22Rv1 (cell line): Measurements from ENCODE around the gene ICAM5.

Experiments
- H3K27ac ChIP-seq: fragments of 450-650 bp; 2 replicates; pipeline ENCODE4 v1.5.1; 2017
- CTCF ChIP-seq: fragments of 450-650 bp; IDR thresholded peaks from 2 replicates; pipeline ENCODE4 v1.5.1; 2017; ENCODE audit warnings: mild to moderate bottlenecking
- ZFX ChIP-seq: fragments of 450-650 bp; IDR thresholded peaks from 2 replicates; pipeline ENCODE4 v1.6.1; 2017; ENCODE audit warnings: antibody characterized with exemption, borderline replicate concordance

The ICAM5 gene

GRCh38 chr19:10295305-10295846 is 5.6 kb downstream of the ICAM5 start:
- no peak overlapping the region for H3K27ac ChIP-seq

GRCh38 chr19:10295847-10296591 is 6.3 kb downstream of the ICAM5 start:
- TF ChIP-seq ZFX (no peak), CTCF (no peak)
- no peak overlapping the region for H3K27ac ChIP-seq

More at GRCh38 chr19:10295305-10295846, 5.6 kb downstream of the ICAM5 start:
- no peak for TF ChIP-seq CTCF
- no peak for TF ChIP-seq ZFX

- no peak for TF ChIP-seq CTCF
- no peak for TF ChIP-seq ZFX
- H3K27ac ChIP-seq: no peak overlapping the region
Measured at GRCh38 chr19:10299545-10300458, 10.1 kb downstream of the ICAM5 start.

- TF ChIP-seq CTCF: no peak
- TF ChIP-seq ZFX: no peak
- no peak overlapping the region for H3K27ac ChIP-seq
Measured at GRCh38 chr19:10305139-10305806, 15.5 kb downstream of the ICAM5 start.

- no peak overlapping the region for H3K27ac ChIP-seq
- TF ChIP-seq ZFX (no peak), CTCF (no peak)
Measured at GRCh38 chr19:10306327-10306726, 16.6 kb downstream of the ICAM5 start.

GRCh38 chr19:10309423-10309822 is 19.7 kb downstream of the ICAM5 start, which contains the start of gene ZGLP1:
ZGLP1 (minus strand) TSS chr19:10309815.
- no peak for TF ChIP-seq ZFX
- no peak for TF ChIP-seq CTCF
- H3K27ac ChIP-seq: no peak within 1 kb of the TSS
